NCI-H460 (cell line): ENCODE results near the gene OR52B6. TPM values are rescaled to one million over a fixed set of nuclear protein-coding genes. Genes with fewer than 3 reads are reported as not detected.
"Not testable (repeated sequence)": the region's sequence is repeated elsewhere in the genome, so short reads cannot be mapped to it uniquely, and the experiment has no call there.

Experiments used
- DNase-seq: peaks from one replicate; pipeline ENCODE4 v3.0.0-alpha.2; 2016; ENCODE audit warnings: low read depth; ENCODE audit errors: extremely low read depth
- polyA plus RNA-seq: library from polyadenylated mRNA; depleted of rRNA; stranded (reverse); fragments of >200 nt; gene quantifications from 2 replicates; pipeline ENCODE4 v1.2.3, GENCODE V29; 2014; cell fraction: nucleus; rRNA removed
- total RNA-seq: library from RNA; depleted of rRNA; stranded (reverse); fragments of >200 nt; shearing (Covaris generic); gene quantifications from 2 replicates; pipeline ENCODE4 v1.2.3, GENCODE V29; 2014; rRNA removed

OR52B6 gene, protein sequence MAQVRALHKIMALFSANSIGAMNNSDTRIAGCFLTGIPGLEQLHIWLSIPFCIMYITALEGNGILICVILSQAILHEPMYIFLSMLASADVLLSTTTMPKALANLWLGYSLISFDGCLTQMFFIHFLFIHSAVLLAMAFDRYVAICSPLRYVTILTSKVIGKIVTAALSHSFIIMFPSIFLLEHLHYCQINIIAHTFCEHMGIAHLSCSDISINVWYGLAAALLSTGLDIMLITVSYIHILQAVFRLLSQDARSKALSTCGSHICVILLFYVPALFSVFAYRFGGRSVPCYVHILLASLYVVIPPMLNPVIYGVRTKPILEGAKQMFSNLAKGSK
- total RNA-seq = not detected in 2 replicates
- polyA plus RNA-seq = not detected in 2 replicates

DNA sequence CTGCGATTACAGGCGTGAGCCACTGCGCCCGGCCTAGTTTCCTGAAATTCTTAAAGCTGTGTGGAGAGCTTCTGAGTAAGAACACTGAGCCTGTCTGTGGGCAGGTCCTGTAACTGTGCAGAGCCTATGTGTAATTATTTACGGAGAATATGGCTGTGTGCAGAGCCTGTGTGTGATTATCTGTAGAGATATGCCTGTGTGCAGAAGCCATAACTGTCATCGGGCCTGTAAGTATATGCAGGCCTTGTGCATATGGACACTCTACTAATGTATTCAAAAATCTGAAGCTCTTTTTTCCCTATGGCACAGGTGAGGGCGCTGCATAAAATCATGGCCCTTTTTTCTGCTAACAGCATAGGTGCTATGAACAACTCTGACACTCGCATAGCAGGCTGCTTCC lies at the start of gene OR52B6:
TSS of gene OR52B6 (plus strand) at position 301 of the 400 bp plus-strand sequence. CDS start at position 301, 0 bp downstream.
- no peak for DNase-seq

GRCh38 chr11:5531053-5531831 lies 49.4 kb upstream of the OR52B6 start:
- DNase-seq = no peak

DNA sequence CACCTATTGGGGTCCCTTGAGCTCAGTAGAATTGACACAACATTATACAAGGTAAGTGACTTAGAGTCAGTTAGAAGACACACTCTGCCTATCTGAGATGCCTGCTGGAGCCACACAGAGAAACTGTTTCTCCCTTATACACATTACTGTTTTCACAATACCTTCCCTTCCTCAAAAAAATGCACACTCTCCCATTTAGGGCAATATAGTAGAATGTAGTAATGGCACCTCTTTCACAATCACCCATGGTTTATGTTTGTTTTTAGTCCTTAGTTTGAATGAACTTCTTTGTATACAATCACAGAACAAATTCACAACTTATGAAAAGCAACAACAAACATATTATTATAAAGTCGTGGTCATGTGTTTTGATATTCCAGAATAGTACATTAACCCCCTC lies 46.6 kb upstream of the OR52B6 start:
- DNase-seq = no peak

GRCh38 chr11:5536482-5536881 lies 44.2 kb upstream of the OR52B6 start:
- no peak for DNase-seq

DNA sequence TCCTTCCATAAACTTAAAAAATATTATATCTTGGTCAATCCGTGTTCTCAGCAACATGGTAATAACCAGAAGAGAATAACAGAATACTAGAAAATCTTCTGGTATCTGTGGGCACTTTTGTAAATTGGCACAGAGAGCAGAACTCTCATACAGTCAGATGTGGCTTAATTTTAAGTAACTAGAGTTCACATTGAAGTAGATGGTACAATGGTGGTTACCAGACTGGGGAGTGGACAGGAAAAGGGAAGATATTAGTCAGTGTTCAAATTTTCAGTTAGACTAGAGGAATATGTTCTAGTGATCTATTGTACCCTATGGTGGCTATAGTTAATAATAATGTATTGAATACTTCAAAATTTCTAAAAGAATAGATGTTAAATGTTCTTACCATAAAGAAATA lies 39.2 kb upstream of the OR52B6 start:
- DNase-seq = no peak

- no peak for DNase-seq
These were observed 34.2 kb upstream of the OR52B6 start for GRCh38 chr11:5546457-5546856.

GRCh38 chr11:5547982-5548381 lies 32.7 kb upstream of the OR52B6 start:
- DNase-seq = no peak

GRCh38 chr11:5548440-5548839 lies 32.2 kb upstream of the OR52B6 start, which contains the start of gene OR52H1:
Gene OR52H1 (minus strand): TSS chr11:5548540. CDS start chr11:5545505, 3,035 bp downstream.
- no peak for DNase-seq

GRCh38 chr11:5550440-5551095 lies 30.1 kb upstream of the OR52B6 start:
- no peak for DNase-seq

DNA sequence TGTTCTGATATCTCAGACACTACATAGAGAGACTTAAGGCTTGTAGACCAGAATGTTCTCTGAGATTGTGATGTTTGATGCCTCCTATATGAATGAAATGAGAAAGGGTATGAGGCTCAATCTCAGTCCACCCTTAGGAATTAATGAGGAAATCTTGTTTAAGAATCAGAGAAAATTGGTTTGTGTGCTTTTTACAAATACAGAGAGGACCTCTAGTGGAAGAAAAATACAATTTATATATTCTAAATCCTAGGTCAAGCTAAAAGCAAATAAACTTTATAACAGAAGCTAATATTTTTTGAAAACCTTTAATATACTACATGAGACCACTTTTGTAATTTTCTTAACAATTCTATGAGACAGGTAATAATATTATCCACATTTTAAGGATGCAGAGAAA lies 27.3 kb upstream of the OR52B6 start:
- no peak for DNase-seq

DNA sequence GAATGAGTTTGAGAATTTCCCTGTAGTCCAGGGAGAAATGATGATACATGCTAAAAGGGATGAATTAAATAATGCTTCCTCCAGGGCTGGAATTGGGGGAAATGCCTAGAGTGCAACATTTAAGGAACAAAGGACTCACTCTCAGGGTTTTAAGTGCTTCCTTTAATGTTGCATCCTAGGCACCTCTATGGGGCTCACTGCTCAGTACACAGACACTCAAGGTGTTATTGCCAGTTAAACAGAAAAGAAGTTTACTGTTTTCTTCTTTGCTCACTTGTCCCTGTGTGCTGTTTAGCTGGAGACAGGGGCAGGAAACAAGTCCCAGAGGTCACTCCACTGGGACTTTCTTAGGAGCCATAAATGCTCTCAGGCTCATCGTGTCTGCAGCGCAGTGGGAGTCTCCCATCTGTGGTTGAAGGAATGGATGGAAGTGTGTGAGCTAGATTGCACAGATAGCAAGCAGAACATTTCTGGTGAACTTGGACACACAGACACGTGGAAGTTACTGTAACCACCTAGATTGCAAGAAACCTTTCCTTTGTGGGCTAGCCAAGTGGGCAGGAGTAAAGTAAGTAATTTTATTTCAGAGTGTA lies 24.0 kb upstream of the OR52B6 start:
- no peak for DNase-seq

DNA sequence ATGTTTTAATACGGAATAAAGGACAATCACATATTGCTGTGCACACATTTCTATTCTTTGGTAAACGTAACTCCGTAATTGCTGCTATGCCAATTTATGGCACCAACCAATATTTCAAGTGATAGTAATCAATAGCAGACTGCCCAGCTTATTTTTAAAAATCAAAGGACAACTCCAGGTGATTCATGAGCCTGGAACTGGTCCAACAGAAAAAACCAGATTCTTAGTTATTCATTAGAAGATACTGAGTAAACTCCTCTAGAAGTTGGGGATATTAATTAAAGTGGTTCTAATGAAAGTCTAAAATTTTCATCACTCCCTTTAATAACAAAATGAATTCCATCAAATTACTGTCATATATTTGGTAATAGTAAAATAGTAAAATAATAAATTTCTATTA lies 22.9 kb upstream of the OR52B6 start:
- no peak for DNase-seq

GRCh38 chr11:5564259-5565019 lies 16.2 kb upstream of the OR52B6 start:
- no peak for DNase-seq

- DNase-seq = no peak
These were observed 6.0 kb upstream of the OR52B6 start for GRCh38 chr11:5574654-5575053.

- no peak for DNase-seq
These were observed 5.5 kb upstream of the OR52B6 start for GRCh38 chr11:5575152-5575551.

GRCh38 chr11:5577101-5577500 lies 3.6 kb upstream of the OR52B6 start:
- DNase-seq = no peak

- DNase-seq = no peak
These were observed 337 bp downstream of the OR52B6 start for GRCh38 chr11:5581014-5581413.

- not testable (repeated sequence) for DNase-seq
These were observed 3.8 kb downstream of the OR52B6 start for GRCh38 chr11:5584458-5584857.

DNA sequence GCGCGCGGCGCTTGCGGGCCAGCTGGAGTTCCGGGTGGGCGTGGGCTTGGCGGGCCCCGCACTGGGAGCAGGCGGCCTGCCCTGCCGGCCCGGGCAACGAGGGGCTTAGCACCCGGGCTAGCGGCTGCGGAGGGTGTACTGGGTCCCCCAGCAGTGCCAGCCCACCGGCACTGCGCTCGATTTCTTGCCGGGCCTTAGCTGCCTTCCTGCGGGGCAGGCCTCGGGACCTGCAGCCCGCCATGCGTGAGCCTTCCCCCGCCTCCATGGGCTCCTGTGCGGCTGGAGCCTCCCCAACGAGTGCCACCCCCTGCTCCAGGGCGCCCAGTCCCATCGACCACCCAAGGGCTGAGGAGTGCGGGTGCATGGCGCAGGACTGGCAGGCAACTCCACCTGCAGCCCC lies 9.2 kb downstream of the OR52B6 start:
- not testable (repeated sequence) for DNase-seq

DNA sequence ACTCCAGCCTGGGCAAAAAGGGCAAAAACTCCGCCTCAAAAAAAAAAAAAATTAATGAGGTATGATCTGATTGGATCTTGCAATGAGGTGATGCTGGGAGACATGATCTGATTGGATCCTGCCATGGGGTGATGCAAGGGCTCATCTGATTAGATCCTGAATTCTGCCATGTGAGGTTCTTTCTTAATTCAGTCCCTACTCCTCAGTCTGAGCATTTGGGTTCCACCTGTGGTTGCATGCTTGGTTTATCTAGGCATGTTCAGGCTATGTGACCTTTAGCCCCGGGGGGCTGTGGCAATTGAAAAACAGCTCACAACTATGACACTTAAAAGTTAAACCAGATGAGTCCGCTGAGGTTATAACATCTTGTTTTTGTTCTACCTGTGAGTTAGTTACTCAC lies 10.9 kb downstream of the OR52B6 start:
- DNase-seq = no peak
